ENCODE results near the gene CST7.

CST7 gene

DNA sequence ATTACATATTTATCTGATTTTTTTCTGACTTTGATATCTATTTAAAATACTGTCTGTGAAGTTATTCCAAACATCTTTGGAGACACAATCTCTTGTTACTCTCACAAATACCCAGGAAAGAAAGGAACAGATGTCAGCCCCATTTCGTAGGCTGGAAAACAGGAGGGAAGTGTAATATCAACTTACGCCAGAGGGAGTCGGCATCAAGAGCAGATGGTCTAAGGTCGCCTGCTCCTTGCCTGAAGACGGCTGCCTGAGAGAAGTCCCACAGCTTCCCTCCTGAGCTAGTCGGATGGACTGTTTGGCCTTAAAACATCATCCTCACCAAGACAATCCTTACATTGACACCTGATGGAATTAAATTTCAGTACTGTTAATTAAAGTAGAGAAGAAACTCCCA is 13.4 kb downstream of the CST7 start:
- no peak for DNase-seq (ENCODE audit: low read depth)
- no peak overlapping the region for H3K4me3 ChIP-seq (replicated peaks; ENCODE audit: low read depth, low read length)
- TF ChIP-seq, protein P1, sequence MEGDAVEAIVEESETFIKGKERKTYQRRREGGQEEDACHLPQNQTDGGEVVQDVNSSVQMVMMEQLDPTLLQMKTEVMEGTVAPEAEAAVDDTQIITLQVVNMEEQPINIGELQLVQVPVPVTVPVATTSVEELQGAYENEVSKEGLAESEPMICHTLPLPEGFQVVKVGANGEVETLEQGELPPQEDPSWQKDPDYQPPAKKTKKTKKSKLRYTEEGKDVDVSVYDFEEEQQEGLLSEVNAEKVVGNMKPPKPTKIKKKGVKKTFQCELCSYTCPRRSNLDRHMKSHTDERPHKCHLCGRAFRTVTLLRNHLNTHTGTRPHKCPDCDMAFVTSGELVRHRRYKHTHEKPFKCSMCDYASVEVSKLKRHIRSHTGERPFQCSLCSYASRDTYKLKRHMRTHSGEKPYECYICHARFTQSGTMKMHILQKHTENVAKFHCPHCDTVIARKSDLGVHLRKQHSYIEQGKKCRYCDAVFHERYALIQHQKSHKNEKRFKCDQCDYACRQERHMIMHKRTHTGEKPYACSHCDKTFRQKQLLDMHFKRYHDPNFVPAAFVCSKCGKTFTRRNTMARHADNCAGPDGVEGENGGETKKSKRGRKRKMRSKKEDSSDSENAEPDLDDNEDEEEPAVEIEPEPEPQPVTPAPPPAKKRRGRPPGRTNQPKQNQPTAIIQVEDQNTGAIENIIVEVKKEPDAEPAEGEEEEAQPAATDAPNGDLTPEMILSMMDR (IDR thresholded peaks at IDR 0.05; ENCODE audit: low read length, missing control alignments): no peak

DNA sequence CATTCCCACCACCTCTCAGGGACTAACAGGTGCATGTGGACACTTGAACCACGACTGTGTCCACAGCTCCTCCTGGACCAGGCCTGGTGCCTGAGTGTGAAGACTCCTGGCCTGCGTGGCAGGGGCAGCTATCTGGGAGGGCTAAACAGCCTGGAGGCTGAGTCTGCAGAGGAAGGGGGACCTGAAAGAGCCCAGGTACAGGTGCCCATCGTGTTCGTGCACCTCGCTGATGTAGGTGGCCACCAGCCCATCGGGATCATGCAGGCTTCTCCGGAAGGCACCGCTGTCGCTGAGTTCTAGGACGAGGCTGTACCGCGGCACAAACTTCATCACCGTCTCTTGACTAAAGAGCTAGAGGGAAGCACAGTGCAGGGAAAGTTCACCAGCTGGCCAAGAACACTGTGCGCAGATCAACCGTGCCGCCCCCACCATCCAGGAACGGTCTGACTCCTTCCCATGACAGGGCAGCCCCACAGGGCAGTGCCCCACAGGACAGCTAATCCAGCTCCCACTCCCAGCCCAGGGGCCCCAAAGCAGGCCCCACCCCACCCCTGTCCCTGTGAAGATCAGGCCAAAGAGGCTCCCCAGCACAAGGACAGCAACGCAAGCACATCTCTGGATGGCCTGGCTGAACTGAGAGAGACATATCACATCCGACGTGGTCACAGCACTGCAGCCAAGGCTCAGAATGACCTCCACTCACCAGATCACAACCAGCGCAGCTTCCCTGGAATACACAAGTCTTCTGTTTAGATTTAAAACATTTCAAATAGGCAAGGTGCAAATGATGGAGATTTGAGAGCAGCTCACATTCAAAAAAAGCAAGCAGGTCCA is 14.8 kb downstream of the CST7 start:
- TF ChIP-seq, protein P1 (IDR thresholded peaks at IDR 0.05; ENCODE audit: low read length, missing control alignments): no peak
- H3K4me3 ChIP-seq (replicated peaks; ENCODE audit: low read depth, low read length): no peak overlapping the region
- no peak for DNase-seq (ENCODE audit: low read depth)

DNA sequence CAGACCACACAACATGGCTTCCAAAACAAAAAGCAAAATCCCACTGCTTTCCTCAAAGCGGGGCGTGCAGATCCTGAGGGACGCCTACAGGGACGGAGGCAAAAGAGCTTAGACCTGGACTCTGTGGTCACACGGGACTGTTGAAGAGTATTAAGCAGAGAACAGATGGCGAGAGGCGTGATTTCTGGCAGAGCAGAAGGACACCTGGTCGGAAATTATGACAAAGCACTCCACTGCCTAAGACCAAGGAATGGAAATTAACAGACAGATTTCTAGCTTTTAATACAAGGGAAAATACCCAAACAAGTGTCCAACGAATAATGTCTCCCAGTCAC is 15.4 kb downstream of the CST7 start:
- no peak overlapping the region for H3K4me3 ChIP-seq (replicated peaks; ENCODE audit: low read depth, low read length)
- no peak for DNase-seq (ENCODE audit: low read depth)
- TF ChIP-seq, protein P1 (IDR thresholded peaks at IDR 0.05; ENCODE audit: low read length, missing control alignments): no peak

DNA sequence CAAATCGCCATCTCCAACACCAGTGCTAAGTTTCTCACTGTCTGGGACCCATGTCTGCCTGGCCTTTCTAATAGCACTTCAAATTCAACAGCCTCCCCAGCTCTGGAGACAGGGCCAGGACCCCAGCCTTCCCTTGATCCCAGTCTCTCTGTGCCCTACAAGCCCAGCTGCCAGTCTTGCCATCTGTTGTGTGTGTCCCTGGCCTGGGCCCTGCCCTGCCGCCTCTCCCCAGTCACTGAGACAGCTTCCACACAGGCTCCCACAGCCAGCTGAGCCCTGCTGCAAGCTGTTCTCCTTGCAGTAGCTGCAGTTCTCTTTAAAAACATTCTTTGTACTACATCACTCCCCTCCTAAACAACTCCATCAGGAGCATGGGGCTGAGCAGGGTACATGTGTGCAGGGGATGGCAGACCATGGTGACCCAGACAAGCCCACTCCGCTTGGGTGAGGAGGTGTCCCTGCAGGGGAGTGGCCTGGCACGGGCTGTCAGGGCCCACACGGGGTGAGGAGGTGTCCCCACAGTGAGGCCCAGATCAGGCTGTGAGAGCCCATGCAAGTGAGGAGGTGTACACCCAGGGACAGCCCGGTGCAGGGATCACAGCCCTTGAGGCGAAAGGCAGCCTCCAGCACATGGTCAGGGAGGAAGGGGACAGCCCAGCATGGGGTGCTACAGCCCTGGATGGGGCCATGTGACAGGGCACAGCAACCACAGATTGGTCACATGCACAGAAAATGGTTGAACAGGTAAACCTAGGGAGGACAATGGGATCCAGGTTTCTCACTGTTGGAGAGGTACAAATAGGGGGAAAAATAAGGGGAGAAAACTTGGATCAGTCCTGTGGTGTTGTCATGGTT is 16.2 kb downstream of the CST7 start:
- no peak for DNase-seq (ENCODE audit: low read depth)
- H3K4me3 ChIP-seq (replicated peaks; ENCODE audit: low read depth, low read length): no peak overlapping the region
- TF ChIP-seq, protein P1 (IDR thresholded peaks at IDR 0.05; ENCODE audit: low read length, missing control alignments): no peak

DNA sequence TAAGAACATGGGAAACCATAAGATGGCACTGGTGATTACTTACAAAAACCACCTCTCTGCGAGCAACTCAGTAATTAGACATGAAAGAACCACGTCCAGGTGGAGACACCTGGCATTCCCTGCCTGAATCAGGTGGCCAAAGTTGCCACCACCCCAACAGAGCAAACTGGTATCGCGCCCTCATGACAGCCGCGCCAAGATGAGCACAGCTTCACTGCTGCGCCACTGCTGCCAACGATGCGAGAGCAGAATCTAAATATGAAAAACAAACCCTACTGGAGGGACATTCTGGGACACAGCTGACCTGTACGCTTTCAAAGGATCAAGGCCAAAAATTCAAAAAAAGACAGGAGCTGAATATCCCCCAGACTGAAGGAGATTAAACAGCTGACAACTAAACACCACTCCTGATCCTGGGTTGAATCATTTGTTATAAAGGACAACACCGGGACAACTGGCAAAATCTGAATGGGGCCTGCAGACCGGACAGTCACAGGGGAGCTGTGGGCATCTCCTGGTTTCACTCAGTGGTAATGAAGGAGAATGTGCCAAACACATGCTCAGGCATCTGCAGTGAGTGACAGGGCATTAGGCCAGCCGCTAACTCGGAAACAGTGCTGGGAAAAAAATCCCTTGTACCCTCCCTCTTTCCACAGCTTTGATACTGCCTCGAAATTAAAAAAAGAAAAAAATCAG is 17.4 kb downstream of the CST7 start:
- DNase-seq (ENCODE audit: low read depth): no peak
- TF ChIP-seq, protein P1 (IDR thresholded peaks at IDR 0.05; ENCODE audit: low read length, missing control alignments): no peak
- no peak overlapping the region for H3K4me3 ChIP-seq (replicated peaks; ENCODE audit: low read depth, low read length)

DNA sequence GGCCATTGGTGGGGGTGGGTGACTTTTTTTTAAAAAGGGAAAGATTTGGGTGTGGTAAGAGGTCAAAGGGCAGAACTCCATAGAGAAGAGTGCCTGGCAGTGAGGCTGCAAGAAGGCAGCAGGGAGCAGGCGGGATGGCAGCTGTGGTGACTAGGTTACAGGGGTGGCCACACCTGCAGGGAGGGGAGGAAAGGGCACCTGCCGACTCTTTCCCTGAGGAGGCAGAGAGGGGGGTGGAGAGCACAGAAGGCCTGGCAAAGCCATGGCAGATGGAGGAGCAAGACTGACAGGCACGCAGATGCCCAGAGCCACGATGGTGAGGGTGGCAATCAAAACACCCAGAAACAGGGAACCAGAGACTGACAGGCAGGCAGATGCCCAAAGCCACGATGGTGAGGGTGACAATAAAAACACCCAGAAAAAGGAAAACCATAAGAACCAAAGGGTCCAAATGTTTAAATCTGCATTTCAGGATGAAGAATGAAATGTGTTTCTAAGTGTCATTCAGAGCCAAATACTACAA is 19.3 kb downstream of the CST7 start:
- TF ChIP-seq, protein P1 (IDR thresholded peaks at IDR 0.05; ENCODE audit: low read length, missing control alignments): no peak
- H3K4me3 ChIP-seq (replicated peaks; ENCODE audit: low read depth, low read length): no peak overlapping the region
- no peak for DNase-seq (ENCODE audit: low read depth)
